ENCODE results near the gene SMARCA2.

Gene SMARCA2

GRCh38 chr9:2227144-2227867 is 212.2 kb downstream of the SMARCA2 start:
- DNase-seq = no peak

GRCh38 chr9:2228132-2228531 is 213.0 kb downstream of the SMARCA2 start:
- DNase-seq = peak; percentile 14 to 51

GRCh38 chr9:2228641-2229040 is 213.5 kb downstream of the SMARCA2 start:
- DNase-seq = no peak

GRCh38 chr9:2229109-2229721 is 214.1 kb downstream of the SMARCA2 start:
- no peak for DNase-seq

- peak in 1 of 2 experiments; percentile 9 for DNase-seq
These were observed 215.2 kb downstream of the SMARCA2 start for GRCh38 chr9:2230362-2230761.

GRCh38 chr9:2231101-2231500 is 216.0 kb downstream of the SMARCA2 start:
- DNase-seq = no peak

- no peak for DNase-seq
These were observed 216.7 kb downstream of the SMARCA2 start for GRCh38 chr9:2231829-2232228.

- DNase-seq = no peak
These were observed 218.1 kb downstream of the SMARCA2 start for GRCh38 chr9:2233274-2233673.

- no peak for DNase-seq
These were observed 219.3 kb downstream of the SMARCA2 start for GRCh38 chr9:2234371-2234893.

GRCh38 chr9:2235623-2236022 is 220.5 kb downstream of the SMARCA2 start:
- DNase-seq = no peak

GRCh38 chr9:2236850-2237249 is 221.7 kb downstream of the SMARCA2 start:
- no peak for DNase-seq

- peak; percentile 90 to 95 for DNase-seq
These were observed 226.3 kb downstream of the SMARCA2 start for GRCh38 chr9:2241461-2241835.

- DNase-seq = peak; percentile 90 to 95
These were observed 226.9 kb downstream of the SMARCA2 start for GRCh38 chr9:2241836-2242741.

- DNase-seq = peak in 1 of 2 experiments; percentile 18
These were observed 227.7 kb downstream of the SMARCA2 start for GRCh38 chr9:2242831-2243330.

Measured in NCI-H526 (cell line).